GM21786 (cell line): ENCODE measurements around the gene MCF2.
A peak's percentile ranks its signal among the peaks of the same experiment; 100 is the strongest.
"Not testable (repeated sequence)": the region's sequence is repeated elsewhere in the genome, so short reads cannot be mapped to it uniquely, and the experiment has no call there.

ENCODE experiments used
- ATAC-seq: cut with Tn5 transposase; IDR thresholded peaks from one replicate; pipeline ENCODE4 v1.9.1; 2021; ENCODE audit not compliant: unreplicated experiment

The MCF2 gene

GRCh38 chrX:139708067-139708466 lies at the start of gene MCF2:
Gene MCF2 (minus strand): TSS chrX:139708167. CDS start chrX:139651744, 56,423 bp downstream.
- ATAC-seq: no peak

GRCh38 chrX:139751053-139751452 lies 43.1 kb upstream of the MCF2 start:
- ATAC-seq: no peak

- no peak for ATAC-seq
Observed at GRCh38 chrX:139750390-139750789, 42.4 kb upstream of the MCF2 start.

- peak; percentile 92 for ATAC-seq
Observed at GRCh38 chrX:139739138-139739537, 31.2 kb upstream of the MCF2 start.

GRCh38 chrX:139738581-139738980 lies 30.6 kb upstream of the MCF2 start:
- no peak for ATAC-seq

- no peak for ATAC-seq
Observed at GRCh38 chrX:139736151-139736550, 28.2 kb upstream of the MCF2 start.

- no peak for ATAC-seq
Observed at GRCh38 chrX:139734996-139735395, 27.0 kb upstream of the MCF2 start.

- peak; percentile 94 for ATAC-seq
Observed at GRCh38 chrX:139725720-139726119, 17.8 kb upstream of the MCF2 start.

GRCh38 chrX:139724626-139725025 lies 16.7 kb upstream of the MCF2 start:
- no peak for ATAC-seq

- ATAC-seq: no peak
Observed at GRCh38 chrX:139720979-139721378, 13.0 kb upstream of the MCF2 start.

- ATAC-seq: no peak
Observed at GRCh38 chrX:139720136-139720535, 12.2 kb upstream of the MCF2 start.

- no peak for ATAC-seq
Observed at GRCh38 chrX:139702658-139703057, 5.3 kb downstream of the MCF2 start.

GRCh38 chrX:139692908-139693307 lies 15.1 kb downstream of the MCF2 start:
- peak; percentile 9 for ATAC-seq

GRCh38 chrX:139692506-139692849 lies 15.5 kb downstream of the MCF2 start:
- ATAC-seq: peak; percentile 46

- ATAC-seq: peak; percentile 36
Observed at GRCh38 chrX:139691843-139692505, 16.0 kb downstream of the MCF2 start.

GRCh38 chrX:139691493-139691842 lies 16.5 kb downstream of the MCF2 start:
- no peak for ATAC-seq

GRCh38 chrX:139685175-139685574 lies 22.8 kb downstream of the MCF2 start:
- ATAC-seq: not testable (repeated sequence)

- no peak for ATAC-seq
Observed at GRCh38 chrX:139680356-139680755, 27.6 kb downstream of the MCF2 start.

GRCh38 chrX:139647597-139647996 lies 60.4 kb downstream of the MCF2 start:
- ATAC-seq: peak; percentile 94

GRCh38 chrX:139642241-139642927 lies 65.6 kb downstream of the MCF2 start:
- no peak for ATAC-seq

- ATAC-seq: no peak
Observed at GRCh38 chrX:139640259-139640658, 67.7 kb downstream of the MCF2 start.

- ATAC-seq: no peak
Observed at GRCh38 chrX:139639253-139639652, 68.7 kb downstream of the MCF2 start.

GRCh38 chrX:139600105-139600504 lies 107.9 kb downstream of the MCF2 start:
- ATAC-seq: no peak
